ENCODE measurements around the gene LAT.
A peak's percentile ranks its signal among the peaks of the same experiment; 100 is the strongest.

- TF ChIP-seq ZNF138 (CRISPR knock-in tag; IDR thresholded peaks at IDR 0.05; ENCODE audit: low read depth) (no peak), CTCF (CRISPR knock-in tag; IDR thresholded peaks at IDR 0.05) (peak; percentile 46), MTA3 (CRISPR knock-in tag; IDR thresholded peaks at IDR 0.05) (no peak), RAD21 (CRISPR knock-in tag; IDR thresholded peaks at IDR 0.05) (no peak), FOXO4 (CRISPR knock-in tag; conservative IDR thresholded peaks at IDR 0.05) (no peak), RFX5 (IDR thresholded peaks at IDR 0.05; ENCODE audit: low read depth, low read length) (no peak), ZMAT5 (CRISPR knock-in tag; IDR thresholded peaks at IDR 0.05; ENCODE audit: borderline replicate concordance, low read depth) (no peak), TP53 (CRISPR knock-in tag; conservative IDR thresholded peaks at IDR 0.05) (no peak), BCLAF1 (IDR thresholded peaks at IDR 0.05) (no peak), ZBTB34 (CRISPR knock-in tag; IDR thresholded peaks at IDR 0.05) (no peak), ZNF557 (CRISPR knock-in tag; IDR thresholded peaks at IDR 0.05) (no peak)
Measured at GRCh38 chr16:28937222-28937876, 47.5 kb upstream of the LAT start.

Data from HepG2 (cell line).